Measurements from ENCODE around the gene LALBA. TPM values are rescaled to one million over a fixed set of nuclear protein-coding genes. Genes with fewer than 3 reads are reported as not detected.

The LALBA gene
- total RNA-seq (2016; rRNA removed; fragmentation: Illumina TruSeq; extraction: Trizol), result not detected in 2 replicates
- total RNA-seq (2016; cell fraction: cytosol; rRNA removed; fragmentation: Illumina TruSeq; extraction: Trizol; ENCODE audit: low read depth), result not detected in 2 replicates
- not detected in 2 replicates for total RNA-seq (2016; cell fraction: insoluble cytoplasmic fraction; rRNA removed; fragmentation: Illumina TruSeq; extraction: Trizol)
- total RNA-seq (2016; cell fraction: membrane; rRNA removed; fragmentation: Illumina TruSeq; extraction: Trizol), result not detected in 2 replicates
- total RNA-seq (2016; cell fraction: nucleus; rRNA removed; fragmentation: Illumina TruSeq; extraction: Trizol), result not detected in 2 replicates
- not detected in 2 replicates for polyA plus RNA-seq (2011; rRNA removed)
- polyA plus RNA-seq (2011; cell fraction: cytosol; rRNA removed), result not detected in 2 replicates
- polyA plus RNA-seq (2011; cell fraction: nucleus; rRNA removed), result not detected in 2 replicates
- polyA plus RNA-seq (2012), result not detected in 2 replicates
- polyA plus RNA-seq (2016; cell fraction: cytosol; fragmentation: Illumina TruSeq; extraction: Trizol; ENCODE audit: low read depth), result not detected in 2 replicates
- polyA plus RNA-seq (2016; cell fraction: insoluble cytoplasmic fraction; fragmentation: Illumina TruSeq; extraction: Trizol; ENCODE audit: low read depth), result not detected in 2 replicates
- not detected in 2 replicates for polyA plus RNA-seq (2016; cell fraction: membrane; fragmentation: Illumina TruSeq; extraction: Trizol; ENCODE audit: low read depth)
- not detected in 2 replicates for polyA plus RNA-seq (2016; cell fraction: nucleus; fragmentation: Illumina TruSeq; extraction: Trizol; ENCODE audit: insufficient read depth, low read depth)
- polyA minus RNA-seq (2011; rRNA and poly(A)+ RNA removed; ENCODE audit: low replicate concordance), result not detected in 2 replicates
- polyA minus RNA-seq (2011; cell fraction: cytosol; rRNA and poly(A)+ RNA removed), result not detected in 2 replicates
- polyA minus RNA-seq (2011; cell fraction: nucleus; rRNA and poly(A)+ RNA removed), result not detected in 2 replicates
- not detected for Bru-seq, nascent RNA
- not detected for BruChase-seq, experiment 1, labeled RNA remaining after a 6-hour chase
- BruChase-seq, experiment 2, labeled RNA remaining after a 2-hour chase, result percentile 17 among the genes with signal in this experiment
- long read RNA-seq, experiment 1, result 0 reads
- long read RNA-seq, experiment 2, result 0 reads

DNA sequence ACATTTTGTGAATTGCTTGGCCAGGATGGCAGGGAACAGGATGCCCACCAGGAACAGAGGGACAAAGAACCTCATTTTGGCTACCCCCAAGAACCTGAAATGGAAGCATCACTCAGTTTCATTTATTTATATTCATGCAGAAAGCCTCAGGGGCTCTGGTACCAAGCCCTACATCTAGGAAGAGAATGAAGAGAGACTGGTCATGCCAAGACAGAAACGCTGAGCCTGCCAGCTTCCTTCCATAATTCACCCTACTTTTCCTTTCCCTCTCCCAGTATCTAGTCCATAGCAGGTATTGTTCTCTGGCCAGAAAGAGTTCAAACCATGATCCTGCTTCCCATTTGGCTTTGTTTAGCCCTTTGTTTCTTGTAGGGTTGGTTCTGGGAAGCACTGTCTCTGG, at the start of gene LALBA:
LALBA (minus strand) TSS at position 101 of the 400 bp plus-strand sequence; CDS start at position 75, 26 bp downstream.
- BruUV-seq (replicated peaks), result no TSS peak
- no peak within 1 kb of the TSS for H3K4me2 ChIP-seq (ENCODE audit: low read depth, low read length)
- H3K79me2 ChIP-seq (ENCODE audit: insufficient read depth, low read length), result no peaks in the 10 kb centered on the region
- CTCF ChIA-PET (ENCODE audit: low intra/inter-chr PET ratio, low total read pairs), result no interaction called here
- no peaks in the 10 kb centered on the region for H3K4me1 ChIP-seq (ENCODE audit: insufficient read depth, low read length)
- 0% methylated on average over 1 of the region's 1 CpG for WGBS (ENCODE audit: low lambda C conversion rate)
- no peak within 1 kb of the TSS for H3K4me3 ChIP-seq (replicated peaks in 1 of 3; ENCODE audit: insufficient read depth in 1 of 3, low read depth in 2 of 3, low read length in 3 of 3)
- no peak within 1 kb of the TSS for H3K9ac ChIP-seq (ENCODE audit: insufficient read depth, low read depth, low read length)
- no peaks in the 10 kb centered on the region for H3K36me3 ChIP-seq (replicated peaks in 1 of 2; ENCODE audit: control insufficient read depth in 1 of 2, insufficient read depth in 2 of 2, low read length in 2 of 2)
- no peaks in the 10 kb centered on the region for H3K9me3 ChIP-seq (ENCODE audit: low read length)
- FAIRE-seq (no peak), ATAC-seq (no peak), DNase-seq (ENCODE audit: low spot score) (no peak)
- in situ Hi-C loops (cut with HindIII; ENCODE audit: extremely low pct_ligation_motif_present, low pct_unique_long_range_greater_than_20kb), result no loop called here
- peaks cover 2 to 18% of the 10 kb centered on the region in 2 experiments; a peak in 2 of 5 replicates for H3K27me3 ChIP-seq (ENCODE audit: control insufficient read depth in 1 of 2, insufficient read depth in 2 of 2, low read length in 2 of 2)
- POLR2A ChIA-PET, result no interaction called here
- H4K20me1 ChIP-seq (ENCODE audit: insufficient read depth, low read length), result no peaks in the 10 kb centered on the region
- intact Hi-C loops (cut with micrococcal nuclease; ENCODE audit: unreplicated experiment), result no loop called here
- H2AFZ ChIP-seq (ENCODE audit: low read length), result no peak within 1 kb of the TSS
- no peak within 1 kb of the TSS for H3K27ac ChIP-seq (ENCODE audit: extremely low read length, insufficient read depth, low read length)
- TF ChIP-seq, protein P1, sequence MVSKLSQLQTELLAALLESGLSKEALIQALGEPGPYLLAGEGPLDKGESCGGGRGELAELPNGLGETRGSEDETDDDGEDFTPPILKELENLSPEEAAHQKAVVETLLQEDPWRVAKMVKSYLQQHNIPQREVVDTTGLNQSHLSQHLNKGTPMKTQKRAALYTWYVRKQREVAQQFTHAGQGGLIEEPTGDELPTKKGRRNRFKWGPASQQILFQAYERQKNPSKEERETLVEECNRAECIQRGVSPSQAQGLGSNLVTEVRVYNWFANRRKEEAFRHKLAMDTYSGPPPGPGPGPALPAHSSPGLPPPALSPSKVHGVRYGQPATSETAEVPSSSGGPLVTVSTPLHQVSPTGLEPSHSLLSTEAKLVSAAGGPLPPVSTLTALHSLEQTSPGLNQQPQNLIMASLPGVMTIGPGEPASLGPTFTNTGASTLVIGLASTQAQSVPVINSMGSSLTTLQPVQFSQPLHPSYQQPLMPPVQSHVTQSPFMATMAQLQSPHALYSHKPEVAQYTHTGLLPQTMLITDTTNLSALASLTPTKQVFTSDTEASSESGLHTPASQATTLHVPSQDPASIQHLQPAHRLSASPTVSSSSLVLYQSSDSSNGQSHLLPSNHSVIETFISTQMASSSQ (IDR thresholded peaks at IDR 0.05; ENCODE audit: low read depth), result no peak
- TF ChIP-seq, protein P1 (CRISPR knock-in tag; IDR thresholded peaks at IDR 0.05; ENCODE audit: borderline replicate concordance), result no peak
- TF ChIP-seq KAT8 (CRISPR knock-in tag; IDR thresholded peaks at IDR 0.05) (no peak), KDM2A (CRISPR knock-in tag; IDR thresholded peaks at IDR 0.05; ENCODE audit: borderline replicate concordance, low read depth) (no peak), ZFP36 (IDR thresholded peaks at IDR 0.05; ENCODE audit: borderline replicate concordance, low read depth, low read length, partially characterized antibody) (no peak), THYN1 (CRISPR knock-in tag; IDR thresholded peaks at IDR 0.05; ENCODE audit: borderline replicate concordance, low read depth) (no peak), ZNF136 (CRISPR knock-in tag; IDR thresholded peaks at IDR 0.05; ENCODE audit: low read depth) (no peak), RARG (CRISPR knock-in tag; IDR thresholded peaks at IDR 0.05; ENCODE audit: low read depth) (no peak), FOSL2 (CRISPR knock-in tag; IDR thresholded peaks at IDR 0.05) (no peak), ZNF678 (CRISPR knock-in tag; IDR thresholded peaks at IDR 0.05) (no peak), TAF15 (IDR thresholded peaks at IDR 0.05; ENCODE audit: low read depth, low read length, poor library complexity, severe bottlenecking) (no peak), ESRRA (CRISPR knock-in tag; IDR thresholded peaks at IDR 0.05; ENCODE audit: low read depth) (no peak)
- TF ChIP-seq, protein P2, sequence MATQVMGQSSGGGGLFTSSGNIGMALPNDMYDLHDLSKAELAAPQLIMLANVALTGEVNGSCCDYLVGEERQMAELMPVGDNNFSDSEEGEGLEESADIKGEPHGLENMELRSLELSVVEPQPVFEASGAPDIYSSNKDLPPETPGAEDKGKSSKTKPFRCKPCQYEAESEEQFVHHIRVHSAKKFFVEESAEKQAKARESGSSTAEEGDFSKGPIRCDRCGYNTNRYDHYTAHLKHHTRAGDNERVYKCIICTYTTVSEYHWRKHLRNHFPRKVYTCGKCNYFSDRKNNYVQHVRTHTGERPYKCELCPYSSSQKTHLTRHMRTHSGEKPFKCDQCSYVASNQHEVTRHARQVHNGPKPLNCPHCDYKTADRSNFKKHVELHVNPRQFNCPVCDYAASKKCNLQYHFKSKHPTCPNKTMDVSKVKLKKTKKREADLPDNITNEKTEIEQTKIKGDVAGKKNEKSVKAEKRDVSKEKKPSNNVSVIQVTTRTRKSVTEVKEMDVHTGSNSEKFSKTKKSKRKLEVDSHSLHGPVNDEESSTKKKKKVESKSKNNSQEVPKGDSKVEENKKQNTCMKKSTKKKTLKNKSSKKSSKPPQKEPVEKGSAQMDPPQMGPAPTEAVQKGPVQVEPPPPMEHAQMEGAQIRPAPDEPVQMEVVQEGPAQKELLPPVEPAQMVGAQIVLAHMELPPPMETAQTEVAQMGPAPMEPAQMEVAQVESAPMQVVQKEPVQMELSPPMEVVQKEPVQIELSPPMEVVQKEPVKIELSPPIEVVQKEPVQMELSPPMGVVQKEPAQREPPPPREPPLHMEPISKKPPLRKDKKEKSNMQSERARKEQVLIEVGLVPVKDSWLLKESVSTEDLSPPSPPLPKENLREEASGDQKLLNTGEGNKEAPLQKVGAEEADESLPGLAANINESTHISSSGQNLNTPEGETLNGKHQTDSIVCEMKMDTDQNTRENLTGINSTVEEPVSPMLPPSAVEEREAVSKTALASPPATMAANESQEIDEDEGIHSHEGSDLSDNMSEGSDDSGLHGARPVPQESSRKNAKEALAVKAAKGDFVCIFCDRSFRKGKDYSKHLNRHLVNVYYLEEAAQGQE (IDR thresholded peaks at IDR 0.05; ENCODE audit: borderline replicate concordance in 1 of 2, low read depth in 1 of 2, low read length in 2 of 2), result no peak

Data from HepG2 (cell line).